Measurements from ENCODE around the gene C2CD5. TPM values are rescaled to one million over a fixed set of nuclear protein-coding genes. Genes with fewer than 3 reads are reported as not detected.

Gene C2CD5
- total and polyA plus RNA-seq, 10 donors, result 21.2 to 76.3 (median 46.9) TPM

- intact Hi-C loops (cut with DNase I; ENCODE audit: low total_unique reads), result no loop called here
- Histone ChIP-seq H3K4me3 (no peak overlapping the region), H3K27ac (no peak overlapping the region), H3K36me3 (no peaks in the 10 kb centered on the region), H3K27me3 (replicated peaks in 1 of 7) (no peaks in the 10 kb centered on the region), H3K4me1 (no peaks in the 10 kb centered on the region), H3K9me3 (peaks cover 0 to 33% (median 28%) of the 10 kb centered on the region in 8 donors)
- no peak for TF ChIP-seq POLR2AphosphoS5 (IDR thresholded peaks at IDR 0.05)
- TF ChIP-seq CTCF (IDR thresholded peaks at IDR 0.05 in 8 of 11, conservative IDR thresholded peaks at IDR 0.05 in 3 of 11), result no peak
- TF ChIP-seq POLR2A (IDR thresholded peaks at IDR 0.05), result no peak
- DNase-seq, result no peak
These were observed 7.3 kb upstream of the C2CD5 start for GRCh38 chr12:22551624-22552023.

GRCh38 chr12:22545255-22545654 is 913 bp upstream of the C2CD5 start:
- intact Hi-C loops (cut with DNase I; ENCODE audit: low total_unique reads), result no loop called here
- H3K4me3 ChIP-seq, result peak overlapping the region in 5 of 8 donors; percentile 75 to 98 (median 91)
- H3K27ac ChIP-seq, result peak overlapping the region in 3 of 8 donors; percentile 92 to 98 (median 96)
- no peaks in the 10 kb centered on the region for H3K9me3 ChIP-seq
- H3K36me3 ChIP-seq, result no peaks in the 10 kb centered on the region
- DNase-seq, result peak; percentile 69
- H3K4me1 ChIP-seq, result peaks cover 15 to 43% (median 33%) of the 10 kb centered on the region in 6 donors
- no peaks in the 10 kb centered on the region for H3K27me3 ChIP-seq (replicated peaks in 1 of 7)
- 97 to 100% (median 97%) methylated on average over 6 of the region's 6 CpGs for WGBS, 5 donors
- TF ChIP-seq CTCF (IDR thresholded peaks at IDR 0.05 in 8 of 11, conservative IDR thresholded peaks at IDR 0.05 in 3 of 11) (no peak), POLR2A (IDR thresholded peaks at IDR 0.05) (no peak), POLR2AphosphoS5 (IDR thresholded peaks at IDR 0.05) (no peak)

DNA sequence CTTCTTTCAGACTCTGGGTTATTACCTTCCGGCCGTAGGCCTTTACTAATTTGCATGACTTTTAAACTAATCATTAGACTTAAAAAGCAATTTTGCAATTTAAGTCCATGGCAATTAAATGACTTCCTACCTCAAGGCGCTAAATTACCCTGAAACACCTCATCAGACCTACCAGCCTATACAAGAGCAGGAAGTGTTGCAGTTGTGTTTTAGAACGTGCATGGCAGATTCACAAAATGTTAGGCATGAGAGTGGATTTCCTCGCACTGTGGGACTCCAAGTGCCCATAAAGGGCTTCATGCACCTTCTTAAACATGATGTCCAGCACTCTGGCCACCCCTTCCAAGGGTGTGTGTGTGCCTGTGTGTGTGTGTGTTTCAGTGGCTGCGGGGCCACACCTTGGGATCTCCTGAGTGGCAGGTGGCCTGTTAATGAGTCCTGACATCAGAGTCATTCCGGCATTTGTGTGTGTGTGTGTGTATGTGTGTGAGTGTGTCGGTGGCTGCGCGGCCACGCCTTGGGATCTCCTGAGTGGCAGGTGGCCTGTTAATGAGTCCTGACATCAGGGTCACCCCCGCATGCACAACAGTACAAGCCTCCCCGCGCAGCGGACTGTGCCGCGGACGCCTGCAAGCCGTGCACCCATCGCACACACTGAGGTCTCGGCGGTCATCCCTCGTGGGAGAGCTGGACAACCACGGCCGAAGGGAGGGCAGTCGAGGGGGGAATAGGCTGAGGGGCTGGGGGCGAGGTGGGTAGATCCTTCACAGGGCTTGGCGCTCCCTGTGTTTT is 900 bp downstream of the C2CD5 start:
- intact Hi-C loops (cut with DNase I; ENCODE audit: low total_unique reads), result loop anchor here (5.0 kb wide), 1 partner anchor 84 kb away; the partner anchor contains the start of gene ETNK1
- H3K9me3 ChIP-seq, result no peaks in the 10 kb centered on the region
- peak; percentile 93 for DNase-seq
- 5 to 8% (median 6%) methylated on average over 24 to 28 of the region's 28 CpGs for WGBS, 5 donors
- H3K27ac ChIP-seq, result peak overlapping the region; percentile 87 to 98 (median 96)
- H3K36me3 ChIP-seq, result peaks cover 0 to 4% (median 0%) of the 10 kb centered on the region in 6 donors
- H3K4me3 ChIP-seq, result peak overlapping the region; percentile 57 to 98 (median 82)
- no peak for TF ChIP-seq POLR2AphosphoS5 (IDR thresholded peaks at IDR 0.05)
- TF ChIP-seq CTCF (IDR thresholded peaks at IDR 0.05 in 8 of 11, conservative IDR thresholded peaks at IDR 0.05 in 3 of 11), result no peak
- no peak for TF ChIP-seq POLR2A (IDR thresholded peaks at IDR 0.05)
- peaks cover 23 to 61% (median 47%) of the 10 kb centered on the region in 6 donors for H3K4me1 ChIP-seq
- H3K27me3 ChIP-seq (replicated peaks in 1 of 7), result no peaks in the 10 kb centered on the region

DNA sequence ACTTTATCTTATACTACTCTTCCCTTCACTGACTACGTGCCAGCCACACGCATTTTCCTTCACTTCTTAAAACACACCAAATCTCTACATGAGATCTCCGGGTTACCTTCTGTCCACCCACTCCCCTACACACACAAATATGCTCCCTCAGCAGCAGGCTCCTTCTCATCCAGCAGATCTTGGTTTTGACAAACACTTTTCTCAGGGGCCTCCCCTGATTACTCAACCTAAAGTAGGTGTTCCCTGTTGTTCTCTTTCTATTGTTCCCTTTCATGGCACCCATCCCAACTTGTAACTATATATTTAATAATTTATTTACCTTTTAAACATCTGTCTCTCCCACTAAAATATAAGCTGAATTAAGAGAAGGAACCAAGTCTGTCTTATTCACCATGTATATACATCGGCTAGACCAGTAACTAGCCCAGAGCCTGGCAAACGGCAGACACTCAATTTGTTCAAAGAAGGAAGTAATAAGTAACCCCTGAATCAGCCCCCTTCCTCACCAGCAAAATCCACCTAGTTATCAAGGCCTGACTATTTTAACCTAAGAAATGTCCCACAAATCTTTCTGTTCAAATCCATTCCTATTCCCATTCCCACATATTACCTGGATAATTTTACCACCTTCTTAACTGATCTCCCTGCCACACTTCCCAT is 2.7 kb downstream of the C2CD5 start:
- H3K4me1 ChIP-seq, result peaks cover 23 to 78% (median 65%) of the 10 kb centered on the region in 6 donors
- no peaks in the 10 kb centered on the region for H3K27me3 ChIP-seq (replicated peaks in 1 of 7)
- no peak for DNase-seq
- H3K4me3 ChIP-seq, result peak overlapping the region in 1 of 8 donors; percentile 98
- H3K27ac ChIP-seq, result peak overlapping the region in 3 of 8 donors; percentile 45 to 98 (median 96)
- no peaks in the 10 kb centered on the region for H3K9me3 ChIP-seq
- WGBS, 5 donors, result 71 to 81% (median 79%) methylated on average over 5 of the region's 5 CpGs
- TF ChIP-seq POLR2A (IDR thresholded peaks at IDR 0.05) (no peak), CTCF (IDR thresholded peaks at IDR 0.05 in 8 of 11, conservative IDR thresholded peaks at IDR 0.05 in 3 of 11) (no peak), POLR2AphosphoS5 (IDR thresholded peaks at IDR 0.05) (no peak)
- peaks cover 0 to 4% (median 0%) of the 10 kb centered on the region in 6 donors for H3K36me3 ChIP-seq
- intact Hi-C loops (cut with DNase I; ENCODE audit: low total_unique reads), result loop anchor here (5.0 kb wide), 1 partner anchor 86 kb away; the partner anchor contains the start of gene ETNK1

Measured in spleen (tissue), 11 donors.